ENCODE data around the gene IGF2BP3.
A peak's percentile ranks its signal among the peaks of the same experiment; 100 is the strongest.

The IGF2BP3 gene

DNA sequence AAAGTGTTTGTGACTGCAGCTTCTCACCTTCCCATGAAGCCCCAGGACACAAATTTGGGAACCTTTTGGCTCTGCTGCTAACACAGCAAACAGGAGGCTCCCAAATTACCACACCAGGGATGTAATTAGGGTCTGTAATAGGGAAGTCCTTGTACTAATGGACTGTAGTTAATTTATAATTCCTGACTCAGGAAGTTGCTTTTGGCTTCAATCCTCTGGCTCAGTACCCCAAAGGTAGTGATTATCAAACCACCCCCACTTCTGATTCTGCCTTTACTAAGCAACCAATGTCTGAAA lies 174.9 kb downstream of the IGF2BP3 start:
- DNase-seq (ENCODE audit: low read depth in 3 of 3) = no peak

DNA sequence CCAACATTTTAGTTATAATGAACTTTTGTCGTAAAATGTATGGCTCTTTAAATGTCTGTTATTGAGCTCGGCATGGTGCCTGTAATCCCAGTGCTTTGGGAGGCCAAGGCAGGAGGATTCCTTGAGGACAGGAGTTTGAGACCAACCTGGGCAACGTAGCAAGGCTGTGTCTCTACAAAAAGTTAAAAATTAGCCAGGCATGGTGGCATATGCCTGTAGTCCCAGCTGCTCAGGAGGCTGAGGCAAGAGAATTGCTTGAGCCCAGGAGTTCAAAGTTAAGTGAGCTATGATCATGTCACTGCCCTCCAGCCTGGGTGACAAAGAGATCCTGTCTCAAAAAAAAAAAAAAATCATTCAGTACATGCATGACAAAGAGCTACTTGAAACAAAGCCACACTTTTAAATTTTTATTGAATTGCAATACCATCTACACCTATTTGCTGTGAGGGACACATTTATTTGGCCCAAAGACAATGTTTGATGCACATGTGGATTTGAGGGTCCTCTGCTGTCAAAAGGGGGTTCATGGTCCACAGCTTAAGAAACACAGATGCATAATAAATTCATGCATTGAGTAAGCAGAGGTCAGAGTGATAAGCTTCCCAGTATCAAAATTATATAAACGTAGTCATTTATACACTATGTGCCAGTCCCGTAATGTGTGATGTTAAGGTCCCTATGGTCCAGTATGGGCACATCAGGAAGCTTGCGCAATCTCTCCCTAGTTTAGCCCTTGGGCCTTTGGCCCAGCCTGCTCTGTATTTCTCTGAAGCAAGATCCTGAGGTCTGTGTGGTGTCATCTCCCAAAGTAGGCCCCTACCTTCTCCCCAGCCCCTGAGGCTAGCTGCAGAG lies 175.5 kb downstream of the IGF2BP3 start:
- no peak for DNase-seq (ENCODE audit: low read depth in 3 of 3)

DNA sequence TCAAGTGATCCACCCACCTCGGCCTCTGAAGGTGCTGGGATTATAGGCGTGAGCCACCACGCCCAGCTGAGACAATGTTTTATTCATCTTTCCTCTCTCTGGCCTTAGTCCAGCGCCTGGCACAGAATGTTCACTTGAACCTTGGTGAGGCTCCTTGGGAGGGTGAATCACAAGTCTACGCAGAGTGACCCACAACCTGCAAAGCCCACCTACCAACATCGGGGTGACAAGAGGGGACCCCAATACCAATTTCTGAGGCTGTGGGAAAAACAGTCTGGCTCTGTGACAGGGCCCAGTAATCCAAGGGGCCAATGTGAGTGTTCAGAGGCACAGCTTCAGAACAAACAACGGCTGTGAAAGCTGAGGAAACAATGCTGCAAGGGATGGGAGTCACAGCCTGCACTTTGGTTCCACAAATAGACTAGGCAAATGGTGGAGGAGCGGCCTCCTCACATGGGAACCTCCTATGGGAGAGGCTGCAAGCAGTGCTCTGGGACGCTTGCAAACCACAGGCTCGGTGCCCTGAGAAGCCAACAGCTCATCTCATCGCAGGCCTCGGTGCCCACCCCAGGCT lies 176.7 kb downstream of the IGF2BP3 start:
- no peak for DNase-seq (ENCODE audit: low read depth in 3 of 3)

DNA sequence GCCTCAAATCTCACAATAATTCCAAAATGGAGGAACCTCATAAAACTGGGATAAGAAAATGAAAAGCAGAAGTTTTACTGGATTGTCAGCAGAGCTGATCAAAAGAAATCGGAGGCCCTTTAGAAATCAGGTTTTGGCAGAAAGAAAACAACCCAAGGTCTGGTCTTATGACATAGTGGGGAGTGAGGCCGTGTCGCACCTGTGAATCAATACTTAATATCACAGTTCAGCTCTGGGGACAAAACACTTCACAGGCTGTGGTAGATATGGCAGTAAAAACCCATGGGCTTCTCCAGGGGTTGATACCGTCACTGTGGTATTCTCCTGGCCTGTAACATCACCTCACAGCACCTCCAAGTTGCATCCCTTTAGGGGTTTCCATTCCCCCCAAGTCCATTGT lies 177.7 kb downstream of the IGF2BP3 start:
- no peak for DNase-seq (ENCODE audit: low read depth in 3 of 3)

DNA sequence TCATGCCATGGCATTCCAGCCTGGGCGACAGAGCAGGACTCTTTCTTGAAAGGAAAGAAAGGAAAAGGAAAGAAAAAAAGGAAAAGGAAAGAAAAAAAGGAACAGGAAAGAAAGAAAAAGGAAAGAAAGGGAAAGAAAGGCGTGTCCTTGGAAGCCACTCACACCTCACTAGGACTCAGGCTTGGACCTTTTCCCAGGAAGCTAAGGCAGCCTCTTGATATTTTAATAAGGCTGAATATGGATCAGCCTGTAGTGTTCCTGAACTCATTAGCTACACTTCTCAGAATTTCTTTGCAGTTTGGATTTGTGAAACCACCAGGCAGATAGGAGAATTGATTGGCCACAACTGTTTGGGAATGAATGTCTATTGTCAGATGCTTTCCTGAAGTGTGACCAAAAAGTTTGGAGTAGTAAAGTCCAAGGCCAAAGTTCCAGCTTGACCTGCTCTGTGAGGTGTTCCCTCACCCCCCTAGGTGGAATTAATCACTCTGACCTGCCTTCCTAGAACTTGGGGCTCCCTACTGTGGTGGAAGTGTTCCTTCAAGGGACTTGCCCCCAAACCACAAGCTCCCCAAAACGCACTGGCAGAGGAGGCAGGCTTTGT lies 178.2 kb downstream of the IGF2BP3 start:
- DNase-seq (ENCODE audit: low read depth in 3 of 3) = no peak

DNA sequence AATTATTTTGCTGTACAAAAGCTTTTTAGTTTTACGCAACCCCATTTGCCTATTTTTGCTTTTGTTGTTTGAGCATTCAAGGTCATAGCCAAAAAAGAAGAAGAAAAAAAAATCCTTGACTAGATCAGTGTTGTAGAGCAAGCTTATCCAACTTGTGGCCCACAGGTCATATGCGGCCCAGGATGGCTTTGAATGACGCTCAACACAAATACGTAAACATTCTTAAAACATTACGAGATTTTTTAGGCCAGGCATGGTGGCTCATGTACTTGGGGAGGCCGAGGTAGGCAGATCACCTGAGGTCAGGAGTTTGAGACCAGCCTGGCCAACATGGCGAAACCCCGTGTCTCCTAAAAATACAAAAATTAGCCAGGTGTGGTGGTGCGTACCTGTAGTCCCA lies 179.3 kb downstream of the IGF2BP3 start:
- DNase-seq (ENCODE audit: low read depth in 3 of 3) = no peak

DNA sequence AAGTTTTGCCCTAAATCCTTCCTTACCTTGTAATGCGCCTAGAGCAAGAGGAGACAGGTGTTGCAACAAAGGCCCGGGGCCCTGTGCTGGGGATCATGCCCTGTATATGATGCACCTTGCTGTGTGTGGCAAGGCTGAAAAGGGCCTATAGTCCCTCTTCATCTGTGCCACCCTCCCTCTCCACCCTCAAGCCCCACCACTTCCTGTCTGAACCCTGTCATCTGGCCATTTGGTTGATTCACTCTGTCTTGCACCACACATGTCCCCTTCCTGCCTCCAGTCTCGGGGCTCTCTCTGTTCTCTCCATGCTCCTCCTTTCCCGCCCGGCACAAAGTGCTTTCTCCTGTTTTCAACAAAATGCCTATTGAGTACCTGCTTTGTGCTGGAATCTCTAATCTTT lies 182.7 kb downstream of the IGF2BP3 start:
- DNase-seq (ENCODE audit: low read depth in 3 of 3) = no peak

DNA sequence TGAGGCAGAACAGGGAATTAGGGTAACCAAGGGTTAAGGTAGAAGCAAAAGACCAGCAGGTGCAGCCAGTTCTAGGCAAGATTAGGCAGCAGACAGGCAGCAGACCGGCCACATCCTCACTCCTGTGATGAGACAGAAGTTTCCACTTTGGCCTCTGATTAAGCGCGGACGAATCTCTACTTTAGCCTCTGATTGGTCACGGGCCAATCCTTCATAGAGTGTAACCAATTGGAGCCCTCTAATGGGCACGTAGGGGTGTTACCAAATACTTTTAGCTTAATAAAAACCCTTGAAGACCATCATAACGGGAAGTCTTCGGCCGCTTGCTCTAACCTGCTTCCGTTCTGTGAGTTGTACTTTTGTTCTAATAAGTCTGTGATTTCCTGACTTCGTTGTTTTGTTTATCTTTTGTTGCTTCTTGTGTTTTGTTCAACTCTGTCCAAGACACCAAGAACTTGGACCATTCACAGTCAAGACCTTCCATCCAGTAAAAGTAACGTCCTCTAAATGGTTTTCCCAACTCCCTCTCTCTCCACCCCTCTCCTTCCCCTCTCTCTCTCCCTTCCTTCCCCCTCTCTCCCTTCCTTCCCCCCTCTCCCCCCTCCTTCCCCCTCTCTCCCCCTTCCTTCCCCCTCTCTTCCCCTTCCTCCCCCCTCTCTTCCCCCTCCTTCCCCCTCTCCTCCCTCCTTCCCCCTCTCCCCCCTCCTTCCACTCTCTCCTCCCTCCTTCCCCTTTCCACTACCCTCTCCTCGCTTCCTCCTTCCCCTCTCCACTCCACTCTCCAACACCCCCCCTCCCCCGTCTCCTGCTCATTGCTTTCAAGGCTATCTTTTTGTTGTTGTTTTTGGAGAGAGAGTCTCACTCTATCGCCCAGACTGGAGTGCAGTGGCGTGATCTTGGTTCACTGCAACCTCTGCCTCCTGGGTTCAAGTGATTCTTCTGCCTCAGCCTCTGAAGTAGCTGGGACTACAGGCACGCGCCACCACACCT lies 184.3 kb downstream of the IGF2BP3 start:
- no peak for DNase-seq (ENCODE audit: low read depth in 3 of 3)

DNA sequence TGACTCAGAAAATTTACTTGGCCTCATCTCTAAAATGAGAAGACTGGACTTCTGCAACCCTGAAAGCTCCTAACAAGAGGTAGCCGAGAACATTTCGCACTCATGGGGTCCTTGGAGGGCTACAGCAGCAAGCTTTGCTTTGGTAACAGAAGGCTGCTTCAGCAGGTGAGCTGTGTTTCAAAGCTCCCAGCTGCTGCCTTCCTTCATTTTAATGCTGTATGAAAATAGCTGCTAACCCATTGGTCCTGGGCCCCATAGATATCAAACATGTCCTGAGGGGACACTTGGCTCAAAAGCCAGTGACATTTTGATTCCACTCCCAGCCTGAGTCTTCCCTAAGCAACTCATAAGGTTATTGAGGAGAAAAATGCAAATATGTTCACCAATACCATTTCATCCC lies 185.4 kb downstream of the IGF2BP3 start:
- DNase-seq (ENCODE audit: low read depth in 3 of 3) = no peak

DNA sequence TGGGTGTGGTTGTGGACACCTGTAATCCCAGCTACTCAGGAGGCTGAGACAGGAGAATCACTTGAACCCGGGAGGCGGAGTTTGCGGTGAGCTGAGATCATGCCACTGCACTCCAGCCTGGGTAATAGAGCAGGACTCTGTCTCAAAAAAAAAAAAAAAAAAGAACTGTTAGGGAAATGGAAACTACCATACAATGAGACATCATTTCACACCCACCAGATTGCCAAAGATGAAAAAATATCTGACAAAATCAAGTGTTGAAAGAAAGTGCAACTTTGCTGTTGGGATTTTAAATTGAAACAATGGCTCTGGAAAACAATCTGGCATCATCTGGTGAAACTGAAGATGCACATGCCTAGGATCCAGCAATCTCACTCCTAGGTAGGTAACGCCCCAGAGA lies 187.2 kb downstream of the IGF2BP3 start:
- DNase-seq (ENCODE audit: low read depth in 3 of 3) = no peak

DNA sequence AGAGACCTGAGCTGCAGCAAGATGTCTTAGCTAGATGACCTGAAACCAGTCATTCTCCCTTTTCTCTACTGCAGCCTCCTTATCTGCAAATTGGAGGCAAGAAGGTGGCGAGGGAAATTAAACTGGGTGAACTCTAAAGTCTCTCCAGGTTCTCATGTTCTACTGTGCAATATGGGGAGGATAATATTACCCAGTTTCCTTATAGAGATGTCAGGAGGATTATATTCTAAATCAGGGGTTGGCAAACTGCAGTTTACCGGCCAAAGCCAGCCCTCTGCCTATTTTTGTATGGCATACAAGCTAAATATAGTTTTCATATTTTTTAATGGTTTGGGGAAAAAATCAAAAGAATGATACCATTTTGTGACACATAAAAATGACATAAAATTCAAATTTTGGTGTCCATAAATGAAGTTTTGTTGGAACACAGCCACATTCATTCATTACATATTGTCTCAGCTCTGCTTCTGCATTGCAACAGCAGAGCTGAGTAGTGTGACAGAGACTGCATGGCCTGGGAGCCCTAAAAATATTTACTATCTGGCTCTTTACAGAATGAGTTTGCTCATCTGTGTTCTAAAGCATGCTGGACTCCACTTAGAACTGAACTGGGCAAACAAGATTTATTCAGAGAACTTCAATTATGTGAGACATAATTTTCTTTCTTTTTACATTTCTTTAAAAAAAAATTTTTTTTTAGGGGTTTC lies 190.3 kb downstream of the IGF2BP3 start:
- DNase-seq (ENCODE audit: low read depth in 3 of 3) = no peak

DNA sequence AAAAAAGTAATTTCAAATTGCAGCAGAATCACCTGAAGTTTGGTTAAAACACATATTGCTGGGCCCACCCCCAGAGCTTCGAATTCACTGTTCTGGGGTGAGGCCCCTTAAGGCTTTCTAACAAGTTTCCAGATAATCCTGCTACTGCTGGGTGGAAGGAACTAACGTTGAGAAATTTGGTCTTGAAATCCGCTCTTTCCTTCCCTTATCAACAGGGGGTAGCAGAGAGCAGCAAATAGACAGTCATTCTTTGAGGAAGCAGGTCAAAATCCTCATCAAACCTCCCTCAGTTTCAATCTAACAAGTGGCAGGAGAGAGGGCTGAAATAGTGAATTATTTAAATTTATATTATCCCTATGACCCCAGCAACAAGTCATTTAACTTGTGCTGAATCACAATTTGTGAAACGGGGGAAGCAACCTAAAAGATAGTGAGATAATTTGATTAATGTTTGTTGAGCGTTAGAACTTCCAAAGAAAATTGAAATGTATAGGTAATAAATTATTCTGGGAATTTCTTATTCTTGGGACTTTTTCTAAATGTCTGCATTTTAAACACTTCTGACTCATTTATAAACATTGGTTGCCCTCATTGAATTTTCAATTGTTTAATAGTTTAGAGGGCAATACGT lies 192.8 kb downstream of the IGF2BP3 start:
- peak in 1 of 3 experiments; percentile 22 for DNase-seq (ENCODE audit: low read depth in 3 of 3)

DNA sequence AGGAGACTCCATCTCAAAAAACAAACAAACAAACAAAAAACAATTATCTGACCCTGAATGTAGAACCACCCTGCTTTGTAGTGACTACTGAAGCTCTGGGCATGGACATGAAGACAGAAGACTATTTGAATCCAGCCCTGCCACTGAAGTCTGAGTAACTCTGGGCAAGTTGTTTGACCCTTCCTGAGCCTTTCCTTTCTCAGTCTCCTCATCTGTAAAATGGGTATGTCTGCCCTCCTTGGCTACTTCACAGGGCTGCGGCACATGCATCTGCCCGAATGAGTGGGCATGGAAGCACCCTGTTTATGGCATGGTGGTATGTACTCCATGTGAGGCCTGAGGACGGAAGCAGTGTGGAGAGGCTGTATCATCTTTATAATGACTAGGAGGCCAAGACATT lies 193.3 kb downstream of the IGF2BP3 start:
- no peak for DNase-seq (ENCODE audit: low read depth in 3 of 3)

DNA sequence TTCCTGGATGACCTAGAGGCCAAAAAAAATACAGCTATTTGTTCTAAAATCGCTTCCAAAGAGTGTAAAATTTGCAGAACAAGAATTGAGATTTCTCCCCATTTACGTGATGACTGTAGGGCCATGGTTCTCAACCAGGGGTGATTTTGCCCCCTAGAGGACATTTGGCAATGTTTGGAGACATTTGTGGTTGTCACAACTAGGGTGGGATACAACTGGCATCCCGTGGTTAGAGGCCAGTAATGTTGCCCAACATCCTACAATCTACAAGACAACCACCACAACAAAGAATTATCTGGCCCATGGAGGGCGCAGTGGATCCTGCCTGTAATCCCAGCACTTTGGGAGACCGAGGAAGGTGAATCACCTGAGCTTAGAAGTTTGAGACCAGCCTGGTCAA lies 193.9 kb downstream of the IGF2BP3 start:
- no peak for DNase-seq (ENCODE audit: low read depth in 3 of 3)

DNA sequence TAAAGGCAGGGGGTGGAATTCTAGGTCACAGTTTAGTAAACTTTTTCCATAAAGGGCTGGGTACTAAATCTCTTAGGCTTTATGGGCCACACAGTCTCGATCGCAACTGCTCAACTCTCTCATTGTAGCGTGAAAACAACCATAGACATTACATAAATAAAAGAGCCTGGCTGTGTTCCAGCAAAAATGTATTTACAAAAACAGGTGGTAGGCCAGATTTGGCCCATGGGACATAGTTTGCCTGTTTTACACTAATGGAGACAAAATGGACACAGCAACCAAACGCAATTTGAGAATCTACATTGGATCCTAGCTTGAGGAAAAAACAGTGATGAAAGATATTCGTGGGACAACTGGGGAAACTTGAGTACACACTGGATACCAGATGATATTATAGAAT lies 194.4 kb downstream of the IGF2BP3 start:
- no peak for DNase-seq (ENCODE audit: low read depth in 3 of 3)

DNA sequence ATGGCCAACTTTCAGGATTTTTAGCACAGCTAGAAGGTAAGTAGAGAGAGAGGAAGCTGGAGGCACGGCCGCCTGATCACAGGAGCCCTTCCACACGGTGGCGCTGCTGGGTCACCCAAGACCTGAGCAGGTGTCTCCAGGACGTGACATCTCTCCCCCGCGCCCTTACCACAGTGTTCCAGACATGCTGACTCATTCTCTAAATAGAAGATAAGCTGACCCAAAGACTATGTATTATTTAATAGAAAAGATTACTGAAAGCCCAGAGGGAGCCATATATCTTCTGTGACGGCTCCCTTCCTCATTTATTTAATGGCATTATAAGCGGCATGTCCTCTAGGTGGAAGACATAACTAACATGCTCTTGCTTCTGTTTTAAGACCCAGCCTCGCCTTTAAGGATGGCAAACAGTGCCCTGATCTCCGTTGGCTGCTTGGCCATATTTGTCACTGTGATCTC lies 197.1 kb downstream of the IGF2BP3 start:
- peak; percentile 81 to 92 (median 83) for DNase-seq (ENCODE audit: low read depth in 3 of 3)

DNA sequence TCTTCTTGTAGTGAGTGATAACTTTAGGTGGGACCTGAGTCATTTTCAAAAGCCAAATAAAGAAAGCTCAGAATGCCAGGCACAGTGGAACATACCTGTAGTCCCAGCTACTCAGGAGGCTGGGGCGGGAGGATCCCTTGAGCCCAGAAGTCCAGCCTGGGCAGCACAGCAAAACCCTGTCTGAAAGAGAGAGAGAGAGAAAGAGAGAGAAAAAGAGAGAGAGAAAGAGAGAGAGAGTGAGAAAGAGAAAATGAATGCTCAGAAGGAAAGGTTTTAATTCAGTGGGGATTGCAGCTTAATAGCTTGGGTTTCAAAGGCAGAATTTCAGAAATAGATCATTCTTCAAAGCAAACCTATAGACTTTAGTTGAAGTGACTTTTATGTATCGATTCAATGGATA lies 198.0 kb downstream of the IGF2BP3 start:
- DNase-seq (ENCODE audit: low read depth in 3 of 3) = no peak

DNA sequence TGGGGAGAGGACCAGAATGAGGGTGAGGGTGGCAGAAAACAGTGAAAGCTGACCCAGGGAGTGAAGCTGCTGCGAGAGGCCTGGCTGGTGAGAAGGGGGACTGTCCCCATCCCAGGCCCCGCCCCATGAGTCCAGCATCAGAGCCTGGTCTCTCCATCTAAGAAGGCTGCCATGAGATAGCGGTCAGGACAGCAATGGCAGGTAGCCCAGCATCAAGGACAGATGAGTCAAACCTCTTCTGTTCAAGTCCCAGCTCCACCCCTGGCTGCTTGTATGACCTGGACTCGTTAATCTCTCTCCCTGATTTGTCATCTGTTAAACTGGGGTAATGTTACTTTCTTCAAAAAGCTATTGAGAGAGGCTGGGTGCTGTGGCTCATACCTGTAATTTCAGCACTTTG lies 201.5 kb downstream of the IGF2BP3 start:
- DNase-seq (ENCODE audit: low read depth in 3 of 3) = no peak

DNA sequence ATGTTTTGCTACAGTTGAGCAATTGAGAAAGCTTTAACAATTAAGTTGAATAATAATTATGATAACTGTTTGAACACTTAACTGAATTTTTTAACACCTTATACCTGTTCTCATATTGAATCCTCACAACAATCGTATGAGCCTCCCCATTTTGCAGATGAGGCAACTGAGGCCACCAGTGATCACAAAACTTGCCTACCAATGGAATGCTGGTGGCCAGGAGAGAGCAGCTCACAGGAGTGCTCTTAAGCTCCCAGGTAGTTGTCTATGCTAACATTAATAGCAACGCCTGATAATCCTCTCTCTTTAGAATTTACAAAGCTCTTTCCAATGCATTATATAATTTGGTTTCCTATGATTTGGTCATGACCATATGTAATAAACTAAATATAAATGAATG lies 202.1 kb downstream of the IGF2BP3 start:
- no peak for DNase-seq (ENCODE audit: low read depth in 3 of 3)

DNA sequence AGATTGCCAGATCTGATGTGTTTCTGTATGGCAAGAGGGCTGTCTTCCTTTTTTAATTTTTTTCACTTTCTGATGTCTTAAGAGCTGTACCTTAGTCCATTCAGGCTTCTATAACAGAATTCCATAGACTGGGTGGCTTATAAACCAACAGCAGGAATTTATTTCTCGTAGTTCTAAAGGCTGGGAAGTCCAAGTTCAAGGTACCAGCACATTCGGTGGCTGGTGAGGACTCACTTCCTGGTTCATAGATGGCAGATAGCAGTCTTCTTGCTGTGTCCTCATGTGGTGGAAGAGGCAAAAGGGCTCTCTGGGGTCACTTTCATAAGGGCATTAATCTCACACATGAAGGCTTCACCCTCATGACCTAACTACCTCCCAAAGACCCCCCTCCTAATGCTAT lies 202.9 kb downstream of the IGF2BP3 start:
- no peak for DNase-seq (ENCODE audit: low read depth in 3 of 3)

DNA sequence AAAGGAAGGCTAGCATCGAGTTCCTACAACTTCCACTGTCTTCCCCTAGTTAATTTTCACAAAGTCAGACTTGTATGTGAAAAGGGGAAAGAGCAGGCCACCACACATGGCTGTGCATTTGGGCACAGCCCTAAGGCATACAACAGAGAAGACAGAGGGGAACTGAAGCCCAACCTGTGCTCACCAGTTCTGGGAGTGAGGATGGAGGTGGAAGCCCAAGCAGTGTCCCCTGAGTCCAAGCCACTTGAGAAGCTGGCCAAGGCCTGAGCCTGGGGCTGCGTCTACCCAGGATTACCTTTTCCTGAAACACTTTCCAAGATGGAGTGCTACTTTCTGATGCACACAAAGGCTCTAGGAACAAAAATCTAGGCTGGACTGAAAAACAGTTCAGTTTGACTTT lies 203.4 kb downstream of the IGF2BP3 start:
- DNase-seq (ENCODE audit: low read depth in 3 of 3) = no peak

All from stimulated activated CD4-positive, alpha-beta T cell treated with anti-CD3 and anti-CD28 coated beads, TNF-alpha, amount 100 ng/mL, for 24 hours (primary cell).